NCI-H187 (cell line): ENCODE results near the gene LRRC8D.

ENCODE experiments used
- DNase-seq, 2 experiments: peaks; one replicate each; lab custom pipeline; 2025; lab: John Stamatoyannopoulos, UW

The LRRC8D gene

GRCh38 chr1:89941110-89941766 is 120.4 kb downstream of the LRRC8D start:
- DNase-seq: no peak

- no peak for DNase-seq
Measured at GRCh38 chr1:89942014-89942413, 121.2 kb downstream of the LRRC8D start.

- no peak for DNase-seq
Measured at GRCh38 chr1:89942825-89943658, 122.2 kb downstream of the LRRC8D start.

GRCh38 chr1:89943846-89944781 is 123.3 kb downstream of the LRRC8D start:
- DNase-seq: no peak

- no peak for DNase-seq
Measured at GRCh38 chr1:89945852-89946476, 125.1 kb downstream of the LRRC8D start.

GRCh38 chr1:89946532-89946931 is 125.7 kb downstream of the LRRC8D start:
- DNase-seq: no peak

- DNase-seq: no peak
Measured at GRCh38 chr1:89948722-89949345, 128.0 kb downstream of the LRRC8D start.

GRCh38 chr1:89949991-89950624 is 129.3 kb downstream of the LRRC8D start:
- no peak for DNase-seq

- no peak for DNase-seq
Measured at GRCh38 chr1:89950703-89951102, 129.9 kb downstream of the LRRC8D start.

GRCh38 chr1:89951766-89952604 is 131.2 kb downstream of the LRRC8D start:
- DNase-seq: no peak

GRCh38 chr1:89952605-89953130 is 131.8 kb downstream of the LRRC8D start:
- no peak for DNase-seq

GRCh38 chr1:89953131-89953626 is 132.3 kb downstream of the LRRC8D start:
- DNase-seq: no peak

- no peak for DNase-seq
Measured at GRCh38 chr1:89953929-89954328, 133.1 kb downstream of the LRRC8D start.

GRCh38 chr1:89954401-89954800 is 133.6 kb downstream of the LRRC8D start:
- DNase-seq: no peak

GRCh38 chr1:89955311-89956205 is 134.7 kb downstream of the LRRC8D start:
- DNase-seq: no peak

- no peak for DNase-seq
Measured at GRCh38 chr1:89957107-89957506, 136.3 kb downstream of the LRRC8D start.

GRCh38 chr1:89958851-89959654 is 138.2 kb downstream of the LRRC8D start:
- no peak for DNase-seq

GRCh38 chr1:89959719-89960118 is 138.9 kb downstream of the LRRC8D start:
- no peak for DNase-seq
